ENCODE results near the gene CCDC194. TPM values are rescaled to one million over a fixed set of nuclear protein-coding genes. Genes with fewer than 3 reads are reported as not detected.
A peak's percentile ranks its signal among the peaks of the same experiment; 100 is the strongest.

Gene CCDC194
- total RNA-seq, 4 donors from 2014 or later, result not detected

- Histone ChIP-seq H3K36me3 (no peaks in the 10 kb centered on the region), H3K4me1 (peaks cover 6 to 27% (median 12%) of the 10 kb centered on the region in 4 donors), H3K4me3 (no peak overlapping the region), H3K27ac (peak overlapping the region in 2 of 4 donors; percentile 15 to 41), H3K27me3 (no peaks in the 10 kb centered on the region), H3K9me3 (no peaks in the 10 kb centered on the region)
- WGBS, 2 donors (ENCODE audit: low coverage in 1 of 2), result 70% methylated on average over 17 of the region's 17 CpGs; no CpG with 5 or more reads in 1 of the 2 donors
- in situ Hi-C loops (cut with MboI; ENCODE audit: low pct_ligation_motif_present in 1 of 4, low pct_unique_long_range_greater_than_20kb in 1 of 4, low sequenced_read_pairs in 3 of 4) (loop anchor here in 1 of 4 donors (10.0 kb wide), 1 partner anchor 124 kb away; the partner anchor contains the start of gene NXNL1), intact Hi-C loops (cut with DNase I; ENCODE audit: low total_unique reads) (no loop called here)
- TF ChIP-seq POLR2AphosphoS5 (IDR thresholded peaks at IDR 0.05) (no peak), POLR2A (IDR thresholded peaks at IDR 0.05) (no peak), CTCF (IDR thresholded peaks at IDR 0.05) (no peak), EP300 (IDR thresholded peaks at IDR 0.05; ENCODE audit: low read depth) (no peak)
- DNase-seq, result no peak
Measured at GRCh38 chr19:17340871-17341357, 53.1 kb downstream of the CCDC194 start.

Other genes starting within 250 kb of the CCDC194 start
- gene USE1, start 178.8 kb downstream of the CCDC194 start, total RNA-seq, result 10 to 100 TPM; 18.3 to 30.7 (median 24.5) TPM
- gene OCEL1, start 168.0 kb downstream of the CCDC194 start, total RNA-seq, result 10 to 100 TPM in 3 of 4 donors, 1 to 10 TPM in 1; 4.8 to 42.6 (median 29.9) TPM
- 100 to 1,000 TPM; 156 to 362 (median 206) TPM for gene NR2F6, start 148.3 kb downstream of the CCDC194 start, total RNA-seq
- 1 to 10 TPM in 1 of 4 donors, under 1 TPM in 2, not detected in 1; 0.79 to 1.2 (median 0.96) TPM for gene USHBP1, start 129.5 kb downstream of the CCDC194 start, total RNA-seq
- 100 to 1,000 TPM in 1 of 4 donors, 10 to 100 TPM in 3; 56.2 to 364 (median 80.2) TPM for gene BABAM1, start 126.8 kb downstream of the CCDC194 start, total RNA-seq
- under 1 TPM in 2 of 4 donors, not detected in 2; 0.20 to 0.48 TPM for gene ANKLE1, start 112.3 kb downstream of the CCDC194 start, total RNA-seq
- 10 to 100 TPM in 1 of 4 donors, 1 to 10 TPM in 3; 6.0 to 14.1 (median 9.1) TPM for gene ABHD8, start 90.8 kb downstream of the CCDC194 start, total RNA-seq
- gene MRPL34, start 88.3 kb downstream of the CCDC194 start, total RNA-seq, result 100 to 1,000 TPM; 243 to 390 (median 272) TPM
- 10 to 100 TPM; 20.6 to 98.1 (median 22.0) TPM for gene DDA1, start 84.6 kb downstream of the CCDC194 start, total RNA-seq
- gene ANO8, start 59.3 kb downstream of the CCDC194 start, total RNA-seq, result 10 to 100 TPM in 2 of 4 donors, 1 to 10 TPM in 2; 6.7 to 73.0 (median 10.3) TPM
- gene GTPBP3, start 56.6 kb downstream of the CCDC194 start, total RNA-seq, result 100 to 1,000 TPM in 1 of 4 donors, 10 to 100 TPM in 3; 24.7 to 206 (median 30.5) TPM
- gene PLVAP, start 16.9 kb downstream of the CCDC194 start, total RNA-seq, result 10 to 100 TPM in 3 of 4 donors, 1 to 10 TPM in 1; 3.0 to 37.0 (median 19.2) TPM
- gene BST2, start 11.4 kb upstream of the CCDC194 start, total RNA-seq, result 10 to 100 TPM in 3 of 4 donors, 1 to 10 TPM in 1; 5.6 to 39.2 (median 19.9) TPM
- gene MVB12A, start 25.9 kb upstream of the CCDC194 start, total RNA-seq, result 10 to 100 TPM; 22.9 to 84.2 (median 83.1) TPM
- gene TMEM221, start 54.5 kb upstream of the CCDC194 start, total RNA-seq, result under 1 TPM in 1 of 4 donors, not detected in 3; 0.48 TPM
- gene NXNL1, start 66.7 kb upstream of the CCDC194 start, total RNA-seq, result not detected
- 10 to 100 TPM in 1 of 4 donors, 1 to 10 TPM in 3; 4.0 to 11.1 (median 7.0) TPM for gene SLC27A1, start 76.3 kb upstream of the CCDC194 start, total RNA-seq
- gene PGLS, start 117.5 kb upstream of the CCDC194 start, total RNA-seq, result 100 to 1,000 TPM in 3 of 4 donors, 10 to 100 TPM in 1; 90.4 to 146 (median 117) TPM
- gene COLGALT1, start 161.5 kb upstream of the CCDC194 start, total RNA-seq, result 10 to 100 TPM; 38.6 to 78.6 (median 54.7) TPM